Measurements from ENCODE around the gene CYFIP1.

CYFIP1 gene

DNA sequence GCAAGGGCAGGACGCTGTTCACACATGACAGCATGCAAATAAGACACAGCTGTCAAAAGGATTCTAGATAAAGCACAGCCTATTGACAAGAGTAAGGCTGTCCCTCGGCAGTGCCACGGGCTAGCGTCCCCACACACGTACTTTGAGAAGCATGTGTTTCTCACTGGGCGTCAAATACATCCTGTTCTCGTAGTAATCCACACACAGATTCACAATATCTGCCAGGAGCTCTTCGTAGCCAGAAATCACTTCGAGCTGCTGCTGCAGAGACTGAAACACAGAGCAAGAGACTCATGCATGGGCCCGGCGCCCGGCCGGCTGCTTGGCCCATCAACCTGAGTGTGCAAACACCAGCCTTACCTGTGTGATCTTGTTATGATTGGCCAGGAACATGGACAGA lies 41.1 kb downstream of the CYFIP1 start:
- Histone ChIP-seq H3K9ac (ENCODE audit: low read length) (no peak overlapping the region), H2BK5ac (ENCODE audit: low read depth, low read length, poor library complexity) (no peak overlapping the region), H3K79me2 (ENCODE audit: control insufficient read depth, insufficient read depth, low read length, poor library complexity) (no peaks in the 10 kb centered on the region), H3K36me3 (ENCODE audit: control insufficient read depth in 1 of 2, insufficient read depth in 2 of 2, low read length in 2 of 2) (peaks cover 48 to 54% of the 10 kb centered on the region in 2 experiments), H3K79me1 (ENCODE audit: low read length) (no peaks in the 10 kb centered on the region), H4K8ac (ENCODE audit: low read depth, low read length) (no peak overlapping the region), H3K23ac (ENCODE audit: low read length) (no peak overlapping the region), H3K4me3 (ENCODE audit: low read depth, low read length) (no peak overlapping the region), H2BK12ac (ENCODE audit: low read length) (no peak overlapping the region), H3K27ac (ENCODE audit: low read depth, low read length) (no peak overlapping the region), H2AK5ac (ENCODE audit: low read length) (no peak overlapping the region), H4K12ac (ENCODE audit: low read depth, low read length) (no peak overlapping the region), H3K9me3 (ENCODE audit: insufficient read depth, low read depth, low read length) (peaks cover 3% of the 10 kb centered on the region), H2BK120ac (ENCODE audit: insufficient read depth, low read length, poor library complexity) (no peak overlapping the region), H3K18ac (ENCODE audit: low read length) (no peak overlapping the region), H4K91ac (ENCODE audit: low read depth, low read length) (no peak overlapping the region), H3K4me2 (ENCODE audit: low read length) (no peak overlapping the region), H3K14ac (ENCODE audit: low read length) (no peak overlapping the region), H2AFZ (ENCODE audit: insufficient read depth, low read length, poor library complexity) (no peak overlapping the region), H3K4ac (ENCODE audit: low read depth, low read length) (no peak overlapping the region), H3K27me3 (ENCODE audit: insufficient read depth, low read length) (no peaks in the 10 kb centered on the region), H3K4me1 (ENCODE audit: control insufficient read depth in 1 of 2, insufficient read depth in 2 of 2, low read length in 2 of 2) (no peaks in the 10 kb centered on the region)
- DNase-seq, result no peak
- WGBS (ENCODE audit: extremely low coverage, insufficient coverage, insufficient read length), result no CpG with 5 or more reads among the region's 13 CpGs

GRCh38 chr15:22936577-22937472 lies 43.3 kb downstream of the CYFIP1 start:
- Histone ChIP-seq H3K9ac (ENCODE audit: low read length) (no peak overlapping the region), H2BK5ac (ENCODE audit: low read depth, low read length, poor library complexity) (no peak overlapping the region), H3K18ac (ENCODE audit: low read length) (no peak overlapping the region), H2BK120ac (ENCODE audit: insufficient read depth, low read length, poor library complexity) (no peak overlapping the region), H3K79me2 (ENCODE audit: control insufficient read depth, insufficient read depth, low read length, poor library complexity) (no peaks in the 10 kb centered on the region), H3K36me3 (ENCODE audit: control insufficient read depth in 1 of 2, insufficient read depth in 2 of 2, low read length in 2 of 2) (peaks cover 43 to 54% of the 10 kb centered on the region in 2 experiments), H3K79me1 (ENCODE audit: low read length) (no peaks in the 10 kb centered on the region), H4K91ac (ENCODE audit: low read depth, low read length) (no peak overlapping the region), H2AK5ac (ENCODE audit: low read length) (no peak overlapping the region), H3K14ac (ENCODE audit: low read length) (no peak overlapping the region), H2BK12ac (ENCODE audit: low read length) (no peak overlapping the region), H3K4me2 (ENCODE audit: low read length) (no peak overlapping the region), H3K9me3 (ENCODE audit: insufficient read depth, low read depth, low read length) (no peaks in the 10 kb centered on the region), H4K12ac (ENCODE audit: low read depth, low read length) (no peak overlapping the region), H3K27me3 (ENCODE audit: insufficient read depth, low read length) (no peaks in the 10 kb centered on the region), H4K8ac (ENCODE audit: low read depth, low read length) (no peak overlapping the region), H3K4ac (ENCODE audit: low read depth, low read length) (no peak overlapping the region), H2AFZ (ENCODE audit: insufficient read depth, low read length, poor library complexity) (no peak overlapping the region), H3K27ac (ENCODE audit: low read depth, low read length) (no peak overlapping the region), H3K4me3 (ENCODE audit: low read depth, low read length) (no peak overlapping the region), H3K4me1 (ENCODE audit: control insufficient read depth in 1 of 2, insufficient read depth in 2 of 2, low read length in 2 of 2) (no peaks in the 10 kb centered on the region), H3K23ac (ENCODE audit: low read length) (no peak overlapping the region)
- WGBS (ENCODE audit: extremely low coverage, insufficient coverage, insufficient read length), result no CpG with 5 or more reads among the region's 23 CpGs
- no peak for DNase-seq

GRCh38 chr15:22933641-22934061 lies 46.5 kb downstream of the CYFIP1 start:
- peaks cover 1% of the 10 kb centered on the region for H3K9me3 ChIP-seq (ENCODE audit: insufficient read depth, low read depth, low read length)
- H3K23ac ChIP-seq (ENCODE audit: low read length), result no peak overlapping the region
- no CpG with 5 or more reads among the region's 9 CpGs for WGBS (ENCODE audit: extremely low coverage, insufficient coverage, insufficient read length)

DNA sequence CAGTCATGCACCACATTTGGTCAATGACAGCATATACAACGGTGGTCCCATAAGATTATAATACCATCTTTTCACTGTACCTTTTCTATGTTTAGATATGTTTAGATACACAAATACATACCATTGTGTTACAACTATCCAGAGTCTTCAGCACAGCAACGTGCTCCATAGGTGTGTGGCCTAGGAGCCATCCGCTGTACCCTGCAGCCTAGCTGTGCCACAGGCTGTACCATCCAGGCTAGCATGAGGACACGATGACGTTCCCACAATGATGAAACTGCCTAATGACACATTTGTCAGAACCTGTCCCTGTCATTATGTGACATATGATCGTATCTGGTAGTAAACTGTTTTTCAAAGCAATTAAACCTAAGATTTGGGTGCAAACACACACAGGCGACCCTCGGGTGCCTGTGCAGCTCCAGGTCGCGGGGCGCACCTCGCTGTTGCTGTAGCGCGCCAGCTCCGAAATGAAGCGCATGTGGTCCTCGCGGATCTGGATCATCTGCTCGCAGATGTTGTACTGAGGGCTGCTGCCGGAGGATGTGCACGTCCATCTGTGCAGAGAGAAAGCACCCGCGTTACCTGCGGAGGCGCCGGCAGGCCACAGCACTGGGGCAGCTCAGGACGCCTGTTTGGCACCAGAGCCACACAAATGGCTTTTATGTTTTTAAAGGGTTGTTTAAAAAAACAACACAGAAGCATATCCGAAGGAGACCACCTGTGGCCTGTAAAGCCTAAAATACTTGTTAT lies 48.2 kb downstream of the CYFIP1 start:
- no peak overlapping the region for H3K27ac ChIP-seq (ENCODE audit: low read depth, low read length)
- H3K36me3 ChIP-seq (ENCODE audit: control insufficient read depth in 1 of 2, insufficient read depth in 2 of 2, low read length in 2 of 2), result peaks cover 37 to 45% of the 10 kb centered on the region in 2 experiments
- H3K23ac ChIP-seq (ENCODE audit: low read length), result no peak overlapping the region
- no peak overlapping the region for H3K4ac ChIP-seq (ENCODE audit: low read depth, low read length)
- no peaks in the 10 kb centered on the region for H3K79me1 ChIP-seq (ENCODE audit: low read length)
- H2BK12ac ChIP-seq (ENCODE audit: low read length), result no peak overlapping the region
- H4K8ac ChIP-seq (ENCODE audit: low read depth, low read length), result no peak overlapping the region
- no peaks in the 10 kb centered on the region for H3K79me2 ChIP-seq (ENCODE audit: control insufficient read depth, insufficient read depth, low read length, poor library complexity)
- H3K18ac ChIP-seq (ENCODE audit: low read length), result no peak overlapping the region
- H2BK120ac ChIP-seq (ENCODE audit: insufficient read depth, low read length, poor library complexity), result no peak overlapping the region
- no CpG with 5 or more reads among the region's 28 CpGs for WGBS (ENCODE audit: extremely low coverage, insufficient coverage, insufficient read length)
- H3K4me3 ChIP-seq (ENCODE audit: low read depth, low read length), result no peak overlapping the region
- no peak overlapping the region for H3K4me2 ChIP-seq (ENCODE audit: low read length)
- no peak overlapping the region for H4K12ac ChIP-seq (ENCODE audit: low read depth, low read length)
- no peaks in the 10 kb centered on the region for H3K4me1 ChIP-seq (ENCODE audit: control insufficient read depth in 1 of 2, insufficient read depth in 2 of 2, low read length in 2 of 2)
- H4K91ac ChIP-seq (ENCODE audit: low read depth, low read length), result no peak overlapping the region
- peaks cover 1% of the 10 kb centered on the region for H3K9me3 ChIP-seq (ENCODE audit: insufficient read depth, low read depth, low read length)
- H2AK5ac ChIP-seq (ENCODE audit: low read length), result no peak overlapping the region
- no peak overlapping the region for H2AFZ ChIP-seq (ENCODE audit: insufficient read depth, low read length, poor library complexity)
- H2BK5ac ChIP-seq (ENCODE audit: low read depth, low read length, poor library complexity), result no peak overlapping the region
- H3K14ac ChIP-seq (ENCODE audit: low read length), result no peak overlapping the region
- no peak overlapping the region for H3K9ac ChIP-seq (ENCODE audit: low read length)
- no peak for DNase-seq
- H3K27me3 ChIP-seq (ENCODE audit: insufficient read depth, low read length), result no peaks in the 10 kb centered on the region

More at GRCh38 chr15:22933641-22934061, 46.5 kb downstream of the CYFIP1 start:
- Histone ChIP-seq H2AFZ (ENCODE audit: insufficient read depth, low read length, poor library complexity) (no peak overlapping the region), H3K79me1 (ENCODE audit: low read length) (no peaks in the 10 kb centered on the region), H4K8ac (ENCODE audit: low read depth, low read length) (no peak overlapping the region), H2BK120ac (ENCODE audit: insufficient read depth, low read length, poor library complexity) (no peak overlapping the region), H3K4me1 (ENCODE audit: control insufficient read depth in 1 of 2, insufficient read depth in 2 of 2, low read length in 2 of 2) (no peaks in the 10 kb centered on the region), H4K12ac (ENCODE audit: low read depth, low read length) (no peak overlapping the region), H3K36me3 (ENCODE audit: control insufficient read depth in 1 of 2, insufficient read depth in 2 of 2, low read length in 2 of 2) (peaks cover 40 to 49% of the 10 kb centered on the region in 2 experiments), H3K4me2 (ENCODE audit: low read length) (no peak overlapping the region), H2BK5ac (ENCODE audit: low read depth, low read length, poor library complexity) (no peak overlapping the region), H3K9ac (ENCODE audit: low read length) (no peak overlapping the region), H2BK12ac (ENCODE audit: low read length) (no peak overlapping the region), H3K4me3 (ENCODE audit: low read depth, low read length) (no peak overlapping the region), H3K14ac (ENCODE audit: low read length) (no peak overlapping the region), H4K91ac (ENCODE audit: low read depth, low read length) (no peak overlapping the region), H3K79me2 (ENCODE audit: control insufficient read depth, insufficient read depth, low read length, poor library complexity) (no peaks in the 10 kb centered on the region), H3K18ac (ENCODE audit: low read length) (no peak overlapping the region), H3K4ac (ENCODE audit: low read depth, low read length) (no peak overlapping the region), H3K27ac (ENCODE audit: low read depth, low read length) (no peak overlapping the region), H2AK5ac (ENCODE audit: low read length) (no peak overlapping the region), H3K27me3 (ENCODE audit: insufficient read depth, low read length) (no peaks in the 10 kb centered on the region)
- no peak for DNase-seq
